HepG2 (cell line): Measurements from ENCODE around the gene S1PR2. TPM values are rescaled to one million over a fixed set of nuclear protein-coding genes. Genes with fewer than 3 reads are reported as not detected.
A peak's percentile ranks its signal among the peaks of the same experiment; 100 is the strongest.

ENCODE experiments used
- BATF2 ChIP-seq: sonication (generic); formaldehyde crosslinking; IDR thresholded peaks from 2 replicates; pipeline ENCODE4 v1.8.0; 2022; ENCODE audit warnings: mild to moderate bottlenecking, missing genetic modification reagents, moderate library complexity
- CBX5 ChIP-seq: sonication (generic); formaldehyde crosslinking; IDR thresholded peaks from 2 replicates; pipeline ENCODE4 v1.4.0; 2020; ENCODE audit warnings: missing genetic modification reagents, borderline replicate concordance
- CREBL2 ChIP-seq: sonication (generic); formaldehyde crosslinking; IDR thresholded peaks from 2 replicates; pipeline ENCODE4 v1.8.1; 2023; ENCODE audit warnings: missing genetic modification reagents, mild to moderate bottlenecking, borderline replicate concordance
- DPF2 ChIP-seq: sonication (generic); formaldehyde crosslinking; IDR thresholded peaks from 2 replicates; pipeline ENCODE4 v1.4.0; 2020; ENCODE audit warnings: mild to moderate bottlenecking, low read depth, missing genetic modification reagents, borderline replicate concordance
- GZF1 ChIP-seq: sonication (generic); formaldehyde crosslinking; IDR thresholded peaks from 2 replicates; pipeline ENCODE4 v1.5.1; 2020; ENCODE audit warnings: mild to moderate bottlenecking, missing genetic modification reagents
- HNRNPUL1 ChIP-seq: fragments of 200-400 bp; formaldehyde crosslinking; IDR thresholded peaks from 2 replicates; pipeline ENCODE4 v1.6.1; 2017; ENCODE audit warnings: low read depth, mild to moderate bottlenecking, low read length, moderate library complexity
- MIXL1 ChIP-seq: IDR thresholded peaks from 2 replicates; pipeline ENCODE4 v1.6.1; 2016
- PPARG ChIP-seq: conservative IDR thresholded peaks from 2 replicates; pipeline ENCODE4 v1.6.1; 2016; ENCODE audit warnings: missing biosample characterization, missing genetic modification reagents
- RXRA ChIP-seq: sonication (generic); formaldehyde crosslinking; IDR thresholded peaks from 2 replicates; pipeline ENCODE4 v1.5.1; 2020; ENCODE audit warnings: missing genetic modification reagents
- THRA ChIP-seq: sonication (generic); formaldehyde crosslinking; IDR thresholded peaks from 2 replicates; pipeline ENCODE4 v1.4.0; 2020; ENCODE audit warnings: missing genetic modification reagents, borderline replicate concordance
- ZFP36L1 ChIP-seq: sonication (generic); formaldehyde crosslinking; IDR thresholded peaks from 2 replicates; pipeline ENCODE4 v1.8.0; 2022; ENCODE audit warnings: mild to moderate bottlenecking, missing genetic modification reagents, moderate library complexity
- ZNF232 ChIP-seq: sonication (generic); formaldehyde crosslinking; IDR thresholded peaks from 2 replicates; pipeline ENCODE4 v1.4.0; 2020; ENCODE audit warnings: missing genetic modification reagents, borderline replicate concordance
- ZNF382 ChIP-seq: sonication (generic); formaldehyde crosslinking; IDR thresholded peaks from 2 replicates; pipeline ENCODE4 v1.5.0; 2020; ENCODE audit warnings: missing genetic modification reagents, mild to moderate bottlenecking, borderline replicate concordance
- ZNF670 ChIP-seq: sonication (generic); formaldehyde crosslinking; IDR thresholded peaks from 2 replicates; pipeline ENCODE4 v1.8.0; 2022; ENCODE audit warnings: mild to moderate bottlenecking, missing genetic modification reagents, borderline replicate concordance
- ZNF7 ChIP-seq: IDR thresholded peaks from 2 replicates; pipeline ENCODE4 v1.6.1; 2016; ENCODE audit warnings: missing biosample characterization, missing genetic modification reagents
- polyA plus RNA-seq, 8 experiments: library from polyadenylated mRNA; depleted of rRNA in 3 of 8; stranded (reverse) in 7 of 8; unstranded in 1 of 8; fragments of >200 nt; fragmentation: Illumina TruSeq in 4 of 8; extraction: Trizol in 4 of 8; gene quantifications; 2 replicates each; pipeline versions ENCODE4 v1.2.1 to v1.2.3, GENCODE V29; 2011 to 2016; ENCODE audit warnings: low read depth in 4 of 8, missing spikeins in 1 of 8, mixed read lengths in 1 of 8; ENCODE audit not compliant: insufficient read depth in 1 of 8
- total RNA-seq, 5 experiments: library from RNA; depleted of rRNA; stranded (reverse); fragments of >200 nt; fragmentation: Illumina TruSeq; extraction: Trizol; gene quantifications; 2 replicates each; pipeline ENCODE4 v1.2.3, GENCODE V29; 2016; ENCODE audit warnings: low read depth in 1 of 5
- TF ChIP-seq, protein P1 (sequence below): sonication (generic); formaldehyde crosslinking; IDR thresholded peaks from 2 replicates; pipeline ENCODE4 v1.4.0; 2020; ENCODE audit warnings: missing genetic modification reagents
- TF ChIP-seq, protein P2 (sequence below): sonication (generic); formaldehyde crosslinking; IDR thresholded peaks from 2 replicates; pipeline ENCODE4 v1.8.0; 2022; ENCODE audit warnings: missing genetic modification reagents, low read depth, mild to moderate bottlenecking, borderline replicate concordance
- TF ChIP-seq, protein P3 (sequence below): sonication (generic); formaldehyde crosslinking; IDR thresholded peaks from 2 replicates; pipeline ENCODE4 v1.5.0; 2020; ENCODE audit warnings: mild to moderate bottlenecking, missing genetic modification reagents

S1PR2 gene
- total and polyA plus RNA-seq, 2 of the 13 experiments (the other 11 are each of a cell fraction or from before 2014, with no cell fraction given) = 0.91 to 1.3 TPM

GRCh38 chr19:10251792-10252694, 20.9 kb upstream of the S1PR2 start, which contains the start of gene MRPL4 (continued):
- peak; percentile 91; the same call in 1 of the 2 replicates for TF ChIP-seq THRA (CRISPR knock-in tag)
- TF ChIP-seq ZNF232 = peak; percentile 67; the same call in 1 of the 2 replicates
- TF ChIP-seq CREBL2 (CRISPR knock-in tag) = peak; percentile 50; the same call in 1 of the 2 replicates
- TF ChIP-seq BATF2 (CRISPR knock-in tag) = 0 out of 2 replicates have a peak, but pooled peaks have one; percentile 85
- peak; percentile 97 for TF ChIP-seq RXRA (CRISPR knock-in tag)
- no peak for TF ChIP-seq GZF1 (CRISPR knock-in tag)
- TF ChIP-seq, protein P1, sequence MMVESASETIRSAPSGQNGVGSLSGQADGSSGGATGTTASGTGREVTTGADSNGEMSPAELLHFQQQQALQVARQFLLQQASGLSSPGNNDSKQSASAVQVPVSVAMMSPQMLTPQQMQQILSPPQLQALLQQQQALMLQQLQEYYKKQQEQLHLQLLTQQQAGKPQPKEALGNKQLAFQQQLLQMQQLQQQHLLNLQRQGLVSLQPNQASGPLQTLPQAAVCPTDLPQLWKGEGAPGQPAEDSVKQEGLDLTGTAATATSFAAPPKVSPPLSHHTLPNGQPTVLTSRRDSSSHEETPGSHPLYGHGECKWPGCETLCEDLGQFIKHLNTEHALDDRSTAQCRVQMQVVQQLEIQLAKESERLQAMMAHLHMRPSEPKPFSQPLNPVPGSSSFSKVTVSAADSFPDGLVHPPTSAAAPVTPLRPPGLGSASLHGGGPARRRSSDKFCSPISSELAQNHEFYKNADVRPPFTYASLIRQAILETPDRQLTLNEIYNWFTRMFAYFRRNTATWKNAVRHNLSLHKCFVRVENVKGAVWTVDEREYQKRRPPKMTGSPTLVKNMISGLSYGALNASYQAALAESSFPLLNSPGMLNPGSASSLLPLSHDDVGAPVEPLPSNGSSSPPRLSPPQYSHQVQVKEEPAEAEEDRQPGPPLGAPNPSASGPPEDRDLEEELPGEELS (CRISPR knock-in tag) = peak; percentile 53
- TF ChIP-seq, protein P2, sequence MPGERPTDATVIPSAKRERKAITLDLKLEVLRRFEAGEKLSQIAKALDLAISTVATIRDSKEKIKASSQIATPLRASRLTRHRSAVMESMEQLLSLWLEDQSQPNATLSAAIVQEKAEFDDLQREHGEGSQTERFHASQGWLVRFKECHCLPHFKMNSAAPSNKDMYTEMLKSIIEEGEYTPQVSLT (CRISPR knock-in tag) = no peak
- TF ChIP-seq MIXL1 (CRISPR knock-in tag) = no peak
- no peak for TF ChIP-seq HNRNPUL1
- TF ChIP-seq ZNF382 (CRISPR knock-in tag) = no peak
- no peak for TF ChIP-seq ZFP36L1 (CRISPR knock-in tag)
- no peak for TF ChIP-seq DPF2
- TF ChIP-seq ZNF7 (CRISPR knock-in tag) = no peak
- TF ChIP-seq CBX5 (CRISPR knock-in tag) = peak; percentile 43; the same call in 1 of the 2 replicates
- TF ChIP-seq, protein P3, sequence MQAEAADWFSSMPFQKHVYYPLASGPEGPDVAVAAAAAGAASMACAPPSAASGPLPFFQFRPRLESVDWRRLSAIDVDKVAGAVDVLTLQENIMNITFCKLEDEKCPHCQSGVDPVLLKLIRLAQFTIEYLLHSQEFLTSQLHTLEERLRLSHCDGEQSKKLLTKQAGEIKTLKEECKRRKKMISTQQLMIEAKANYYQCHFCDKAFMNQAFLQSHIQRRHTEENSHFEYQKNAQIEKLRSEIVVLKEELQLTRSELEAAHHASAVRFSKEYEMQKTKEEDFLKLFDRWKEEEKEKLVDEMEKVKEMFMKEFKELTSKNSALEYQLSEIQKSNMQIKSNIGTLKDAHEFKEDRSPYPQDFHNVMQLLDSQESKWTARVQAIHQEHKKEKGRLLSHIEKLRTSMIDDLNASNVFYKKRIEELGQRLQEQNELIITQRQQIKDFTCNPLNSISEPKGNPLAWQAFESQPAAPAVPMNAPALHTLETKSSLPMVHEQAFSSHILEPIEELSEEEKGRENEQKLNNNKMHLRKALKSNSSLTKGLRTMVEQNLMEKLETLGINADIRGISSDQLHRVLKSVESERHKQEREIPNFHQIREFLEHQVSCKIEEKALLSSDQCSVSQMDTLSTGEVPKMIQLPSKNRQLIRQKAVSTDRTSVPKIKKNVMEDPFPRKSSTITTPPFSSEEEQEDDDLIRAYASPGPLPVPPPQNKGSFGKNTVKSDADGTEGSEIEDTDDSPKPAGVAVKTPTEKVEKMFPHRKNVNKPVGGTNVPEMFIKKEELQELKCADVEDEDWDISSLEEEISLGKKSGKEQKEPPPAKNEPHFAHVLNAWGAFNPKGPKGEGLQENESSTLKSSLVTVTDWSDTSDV (CRISPR knock-in tag) = no peak
- no peak; the same call in 1 of the 2 replicates for TF ChIP-seq PPARG
- no peak; the same call in 1 of the 2 replicates for TF ChIP-seq ZNF670 (CRISPR knock-in tag)
